CD14-positive monocyte (primary cell): ENCODE data around the gene NEDD4L. TPM values are rescaled to one million over a fixed set of nuclear protein-coding genes. Genes with fewer than 3 reads are reported as not detected.

ENCODE experiments used
- DNase-seq, 3 donors: peaks; one replicate each; pipeline ENCODE4 v3.0.0-alpha.2; 2011 to 2022
- H2AFZ ChIP-seq: 2 replicates; pipeline ENCODE4 v1.6.0; 2012; ENCODE audit warnings: mild to moderate bottlenecking, low read depth, low read length, inconsistent platforms; ENCODE audit not compliant: insufficient read depth, poor library complexity, severe bottlenecking
- H3K27ac ChIP-seq, 2 donors: 1 replicate in 1 of 2; 2 replicates in 1 of 2; pipeline ENCODE4 v1.5.1; 2012 to 2013; ENCODE audit warnings: low read length in 2 of 2, control low read depth in 1 of 2, inconsistent platforms in 1 of 2, low read depth in 1 of 2, mild to moderate bottlenecking in 1 of 2
- H3K27me3 ChIP-seq, 2 donors: one replicate each; pipeline versions ENCODE4 v1.6.0 to v1.6.1; 2011 to 2013; ENCODE audit warnings: low read length in 2 of 2; ENCODE audit not compliant: control insufficient read depth in 2 of 2, insufficient read depth in 2 of 2
- H3K36me3 ChIP-seq, 2 donors: replicated peaks in 1 of 2; 1 replicate in 1 of 2; 2 replicates in 1 of 2; pipeline versions ENCODE4 v1.5.1 to v1.6.1; 2012 to 2013; ENCODE audit warnings: low read length in 2 of 2, control low read depth in 1 of 2, inconsistent platforms in 1 of 2, mild to moderate bottlenecking in 1 of 2; ENCODE audit not compliant: insufficient read depth in 2 of 2, control insufficient read depth in 1 of 2
- H3K4me1 ChIP-seq, 2 donors: 1 replicate in 1 of 2; 2 replicates in 1 of 2; pipeline versions ENCODE4 v1.5.1 to v1.6.1; 2012 to 2013; ENCODE audit warnings: low read length in 2 of 2, control low read depth in 1 of 2, inconsistent platforms in 1 of 2, mild to moderate bottlenecking in 1 of 2, moderate library complexity in 1 of 2; ENCODE audit not compliant: insufficient read depth in 2 of 2, control insufficient read depth in 1 of 2
- H3K4me2 ChIP-seq: replicated peaks from 2 replicates; pipeline ENCODE3; 2012; ENCODE audit warnings: low read length, moderate library complexity, mild to moderate bottlenecking; ENCODE audit not compliant: poor library complexity, severe bottlenecking; ENCODE audit errors: extremely low read depth
- H3K4me3 ChIP-seq, 3 experiments: fragments of 200-600 bp in 1 of 3; sonication (generic) in 1 of 3; replicated peaks in 1 of 3; 1 replicate in 2 of 3; 2 replicates in 1 of 3; pipeline ENCODE4 v1.5.1; 2011 to 2013; ENCODE audit warnings: low read length in 3 of 3, mild to moderate bottlenecking in 3 of 3, control low read depth in 2 of 3, low read depth in 2 of 3, inconsistent platforms in 1 of 3, moderate library complexity in 1 of 3
- H3K79me2 ChIP-seq: 2 replicates; pipeline ENCODE4 v1.6.0; 2012; ENCODE audit warnings: mild to moderate bottlenecking, control low read depth, inconsistent platforms, low read length, moderate library complexity; ENCODE audit not compliant: insufficient read depth
- H3K9ac ChIP-seq: 2 replicates; pipeline ENCODE4 v1.6.0; 2017; ENCODE audit warnings: low read length, mild to moderate bottlenecking; ENCODE audit not compliant: insufficient read depth, poor library complexity, severe bottlenecking
- H3K9me3 ChIP-seq, 2 donors: replicated peaks in 1 of 2; 1 replicate in 1 of 2; 2 replicates in 1 of 2; pipeline versions ENCODE4 v1.5.1 to v1.6.1; 2012 to 2013; ENCODE audit warnings: low read length in 2 of 2, control low read depth in 1 of 2; ENCODE audit not compliant: control insufficient read depth in 1 of 2, insufficient read depth in 1 of 2
- H4K20me1 ChIP-seq: 2 replicates; pipeline ENCODE4 v1.6.0; 2012; ENCODE audit warnings: mild to moderate bottlenecking, low read length, control low read depth, moderate library complexity; ENCODE audit not compliant: insufficient read depth
- H3K27ac Mint-ChIP-seq, 7 donors: one replicate each; pipeline ENCODE4 v1.8.0; 2020; ENCODE audit warnings: mild to moderate bottlenecking in 7 of 7, mixed read lengths in 7 of 7, moderate library complexity in 6 of 7, inconsistent platforms in 2 of 7
- H3K27me3 Mint-ChIP-seq, 3 donors: one replicate each; pipeline ENCODE4 v1.8.0; 2021 to 2022; ENCODE audit warnings: low read depth in 3 of 3, mild to moderate bottlenecking in 3 of 3, mixed read lengths in 3 of 3, moderate library complexity in 3 of 3, inconsistent platforms in 1 of 3
- H3K36me3 Mint-ChIP-seq, 2 donors: one replicate each; pipeline ENCODE4 v1.8.0; 2020; ENCODE audit warnings: mixed read lengths in 2 of 2, inconsistent platforms in 1 of 2, mild to moderate bottlenecking in 1 of 2
- H3K4me1 Mint-ChIP-seq: one replicate; pipeline ENCODE4 v1.8.0; 2020; ENCODE audit warnings: mild to moderate bottlenecking, mixed read lengths
- H3K4me3 Mint-ChIP-seq, 2 donors: one replicate each; pipeline ENCODE4 v1.8.0; 2020; ENCODE audit warnings: mild to moderate bottlenecking in 2 of 2, mixed read lengths in 2 of 2, moderate library complexity in 1 of 2
- H3K9me3 Mint-ChIP-seq, 7 donors: one replicate each; pipeline ENCODE4 v1.8.0; 2020 to 2022; ENCODE audit warnings: mixed read lengths in 7 of 7, mild to moderate bottlenecking in 6 of 7, moderate library complexity in 6 of 7, inconsistent platforms in 2 of 7
- CTCF ChIP-seq: fragments of 200-600 bp; IDR thresholded peaks from one replicate; pipeline ENCODE4 v1.8.0; 2022; ENCODE audit warnings: antibody characterized with exemption, mild to moderate bottlenecking
- WGBS: methylation state at CpG from one replicate; pipeline ENCODE4 v1.1.5; 2013; ENCODE audit warnings: missing lambda C conversion rate; ENCODE audit not compliant: insufficient coverage; 5-methylcytosine and 5-hydroxymethylcytosine counted together
- intact Hi-C, 2 donors: fragments of 100-400 bp; cut with micrococcal nuclease; formaldehyde crosslinking; loops; one replicate each; pipeline versions ENCODE4 v1.15.0 to v1.15.1; 2023
- polyA plus RNA-seq, 3 donors: library from polyadenylated mRNA; depleted of rRNA in 1 of 3; unstranded in 2 of 3; stranded (reverse) in 1 of 3; fragments of 300-500 nt in 2 of 3; fragments of >200 nt in 1 of 3; fragmentation: Illumina TruSeq in 2 of 3; gene quantifications; 1 replicate in 2 of 3; 2 replicates in 1 of 3; pipeline ENCODE4 v1.2.3, GENCODE V29; 2012 to 2021

Gene NEDD4L
- polyA plus RNA-seq, 3 donors: 2.5 to 5.2 (median 4.5) TPM

- H3K9me3 Mint-ChIP-seq: no peaks in the 10 kb centered on the region
- intact Hi-C loops: no loop called here
- H3K27me3 ChIP-seq: no peaks in the 10 kb centered on the region
- no peak overlapping the region for H3K4me3 Mint-ChIP-seq
- H3K4me1 Mint-ChIP-seq: peaks cover 4% of the 10 kb centered on the region
- H3K4me3 ChIP-seq: no peak overlapping the region
- H3K27ac ChIP-seq: no peak overlapping the region
- no peak for TF ChIP-seq CTCF
- H3K36me3 ChIP-seq: no peaks in the 10 kb centered on the region
- H3K9ac ChIP-seq: no peak overlapping the region
- no peaks in the 10 kb centered on the region for H3K79me2 ChIP-seq
- no peaks in the 10 kb centered on the region for H3K9me3 ChIP-seq
- no peaks in the 10 kb centered on the region for H3K36me3 Mint-ChIP-seq
- no peak overlapping the region for H3K27ac Mint-ChIP-seq
- H3K4me1 ChIP-seq: peaks cover 4 to 5% of the 10 kb centered on the region in 2 donors
- DNase-seq: no peak
- no peak overlapping the region for H2AFZ ChIP-seq
- no CpG with 5 or more reads among the region's 4 CpGs for WGBS
- H3K27me3 Mint-ChIP-seq: peaks cover 0 to 3% (median 2%) of the 10 kb centered on the region in 3 donors
- no peak overlapping the region for H3K4me2 ChIP-seq
- H4K20me1 ChIP-seq: no peaks in the 10 kb centered on the region
Measured at GRCh38 chr18:58354051-58354450, 310.0 kb downstream of the NEDD4L start.

GRCh38 chr18:58354791-58355190, 310.8 kb downstream of the NEDD4L start:
- no peaks in the 10 kb centered on the region for H4K20me1 ChIP-seq
- H3K27ac ChIP-seq: no peak overlapping the region
- H3K36me3 ChIP-seq: no peaks in the 10 kb centered on the region
- no peak overlapping the region for H3K4me3 Mint-ChIP-seq
- no peaks in the 10 kb centered on the region for H3K27me3 ChIP-seq
- H3K9me3 ChIP-seq: no peaks in the 10 kb centered on the region
- peaks cover 0 to 3% (median 2%) of the 10 kb centered on the region in 3 donors for H3K27me3 Mint-ChIP-seq
- intact Hi-C loops: no loop called here
- no peaks in the 10 kb centered on the region for H3K4me1 ChIP-seq
- no peak for TF ChIP-seq CTCF
- H2AFZ ChIP-seq: no peak overlapping the region
- over 99% methylated on average over 10 of the region's 10 CpGs for WGBS
- H3K36me3 Mint-ChIP-seq: no peaks in the 10 kb centered on the region
- H3K27ac Mint-ChIP-seq: no peak overlapping the region
- no peak overlapping the region for H3K4me2 ChIP-seq
- DNase-seq: no peak
- H3K9ac ChIP-seq: no peak overlapping the region
- no peaks in the 10 kb centered on the region for H3K4me1 Mint-ChIP-seq
- H3K79me2 ChIP-seq: no peaks in the 10 kb centered on the region
- H3K9me3 Mint-ChIP-seq: no peaks in the 10 kb centered on the region
- H3K4me3 ChIP-seq: no peak overlapping the region
